Measurements from ENCODE around the gene RCL1.

DNA sequence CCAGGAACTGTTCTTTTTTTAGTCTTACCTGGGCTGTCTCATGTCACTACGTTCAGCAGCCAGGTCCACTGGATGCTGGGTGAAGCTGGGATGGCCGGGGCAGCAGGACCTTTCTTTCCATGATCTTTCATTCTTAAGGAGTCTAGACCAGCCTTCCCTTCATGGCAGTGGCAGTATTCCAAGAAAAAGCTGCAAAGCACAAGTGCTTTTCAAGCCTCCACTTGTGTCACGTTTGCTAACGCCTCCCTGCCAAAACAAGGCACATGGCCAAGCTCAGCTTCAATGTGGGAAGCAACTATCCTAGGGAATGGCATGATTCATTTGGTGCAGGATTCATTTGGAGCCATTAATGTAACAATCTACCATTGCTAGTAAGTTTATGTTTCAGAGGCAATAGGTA, 94.8 kb downstream of the RCL1 start:
- no peak for TF ChIP-seq YY1 (IDR thresholded peaks at IDR 0.05; ENCODE audit: insufficient read depth, insufficient read length)
- TF ChIP-seq SUZ12 (IDR thresholded peaks at IDR 0.05; ENCODE audit: extremely low read depth, insufficient read depth, insufficient read length): no peak

Data from NT2/D1 (cell line).